MM.1S (cell line): ENCODE results near the gene ADARB2.

Experiments used
- EZH2 ChIP-seq: fragments of 300-600 bp; sonication (generic); optimal IDR thresholded peaks from 2 replicates; pipeline ENCODE3; 2017; ENCODE audit warnings: low read depth, mild to moderate bottlenecking, antibody characterized with exemption, low read length, mixed read lengths
- EZH2phosphoT487 ChIP-seq: fragments of 300-600 bp; sonication (generic); IDR thresholded peaks from 2 replicates; pipeline ENCODE4 v1.6.1; 2018; ENCODE audit warnings: antibody characterized with exemption, low read length

DNA sequence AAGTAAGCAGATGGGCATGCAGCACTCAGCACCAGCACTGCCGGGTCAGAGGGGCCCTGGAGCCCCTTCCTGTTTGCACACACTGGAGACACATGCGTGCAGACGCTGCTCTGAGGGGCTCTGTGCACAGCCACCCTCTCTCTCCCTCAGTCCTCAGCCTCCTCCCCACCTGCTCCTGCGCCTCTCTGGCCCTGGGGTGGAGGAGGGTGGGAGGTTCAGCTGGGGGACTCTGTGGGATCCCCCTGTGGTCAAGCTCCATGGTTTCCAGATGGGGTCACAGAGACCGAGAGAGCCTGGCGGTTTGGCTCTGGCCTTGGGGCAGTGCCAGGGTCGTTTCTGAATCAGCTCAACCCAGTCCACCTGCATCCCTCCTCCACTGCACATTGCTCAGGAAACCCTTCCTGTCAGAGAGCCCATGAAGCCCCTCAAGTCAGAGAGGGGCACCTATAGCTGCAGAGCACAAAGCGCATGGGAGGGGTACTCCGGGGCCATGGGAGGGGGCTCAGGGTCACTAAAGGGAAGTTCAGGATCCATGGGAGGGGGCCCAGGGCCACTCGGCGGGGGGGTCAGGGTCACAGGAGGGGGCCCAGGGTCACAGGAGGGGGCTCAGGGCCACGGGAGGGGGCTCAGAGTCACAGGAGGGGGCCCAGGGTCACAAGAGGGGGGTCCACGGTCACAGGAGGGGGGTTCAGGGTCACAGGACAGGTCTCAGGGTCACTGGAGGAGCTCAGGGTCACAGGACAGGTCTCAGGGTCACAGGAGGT lies 161.7 kb downstream of the ADARB2 start:
- TF ChIP-seq EZH2phosphoT487, result no peak
- TF ChIP-seq EZH2, result no peak
